ENCODE data around the gene GMDS.

GMDS gene

DNA sequence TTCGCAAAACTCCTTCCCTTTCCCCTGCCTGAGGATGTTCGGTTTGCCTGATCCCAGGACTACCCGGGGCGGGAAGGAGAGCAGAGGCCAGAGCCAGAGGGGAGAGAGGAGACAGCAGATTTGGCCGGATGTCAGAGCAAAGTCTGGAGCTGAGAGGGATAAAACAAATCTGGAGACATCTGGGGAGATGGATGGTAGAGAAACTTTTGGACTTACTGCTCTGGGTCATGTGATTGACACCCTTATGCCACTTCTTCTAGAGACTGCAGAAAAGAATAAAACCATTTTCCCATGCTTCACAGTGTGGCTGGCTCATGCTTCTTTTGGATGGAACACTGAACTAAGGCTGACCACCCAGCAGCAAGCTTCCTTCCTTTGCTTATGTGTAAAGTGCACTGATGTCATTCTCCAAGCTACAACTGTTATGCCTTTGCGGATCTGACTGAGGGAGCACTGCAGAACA is 461.0 kb downstream of the GMDS start:
- no peak for TF ChIP-seq EZH2phosphoT487 (IDR thresholded peaks at IDR 0.05; ENCODE audit: borderline replicate concordance)
- TF ChIP-seq, protein P1, sequence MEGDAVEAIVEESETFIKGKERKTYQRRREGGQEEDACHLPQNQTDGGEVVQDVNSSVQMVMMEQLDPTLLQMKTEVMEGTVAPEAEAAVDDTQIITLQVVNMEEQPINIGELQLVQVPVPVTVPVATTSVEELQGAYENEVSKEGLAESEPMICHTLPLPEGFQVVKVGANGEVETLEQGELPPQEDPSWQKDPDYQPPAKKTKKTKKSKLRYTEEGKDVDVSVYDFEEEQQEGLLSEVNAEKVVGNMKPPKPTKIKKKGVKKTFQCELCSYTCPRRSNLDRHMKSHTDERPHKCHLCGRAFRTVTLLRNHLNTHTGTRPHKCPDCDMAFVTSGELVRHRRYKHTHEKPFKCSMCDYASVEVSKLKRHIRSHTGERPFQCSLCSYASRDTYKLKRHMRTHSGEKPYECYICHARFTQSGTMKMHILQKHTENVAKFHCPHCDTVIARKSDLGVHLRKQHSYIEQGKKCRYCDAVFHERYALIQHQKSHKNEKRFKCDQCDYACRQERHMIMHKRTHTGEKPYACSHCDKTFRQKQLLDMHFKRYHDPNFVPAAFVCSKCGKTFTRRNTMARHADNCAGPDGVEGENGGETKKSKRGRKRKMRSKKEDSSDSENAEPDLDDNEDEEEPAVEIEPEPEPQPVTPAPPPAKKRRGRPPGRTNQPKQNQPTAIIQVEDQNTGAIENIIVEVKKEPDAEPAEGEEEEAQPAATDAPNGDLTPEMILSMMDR (conservative IDR thresholded peaks at IDR 0.05; ENCODE audit: low read length): no peak
- Histone ChIP-seq H3K79me2 (ENCODE audit: insufficient read depth, low read length) (no peaks in the 10 kb centered on the region), H3K9me3 (ENCODE audit: insufficient read depth, low read depth, low read length) (no peaks in the 10 kb centered on the region), H3K36me3 (ENCODE audit: insufficient read depth, low read length) (no peaks in the 10 kb centered on the region), H3F3A (ENCODE audit: low read depth) (no peaks in the 10 kb centered on the region), H3K9ac (ENCODE audit: low read depth, low read length, poor library complexity, severe bottlenecking) (no peak overlapping the region), H3K9me2 (replicated peaks; ENCODE audit: low read depth, low read length) (no peaks in the 10 kb centered on the region), H3K4me3 (ENCODE audit: low read length, poor library complexity, severe bottlenecking) (no peak overlapping the region), H3K4me1 (ENCODE audit: insufficient read depth, low read length, poor library complexity, severe bottlenecking) (peaks cover 38% of the 10 kb centered on the region), H3K27me3 (ENCODE audit: insufficient read depth, low read length, poor library complexity, severe bottlenecking) (no peaks in the 10 kb centered on the region), H4K20me1 (ENCODE audit: insufficient read depth, low read length, poor library complexity, severe bottlenecking) (no peaks in the 10 kb centered on the region), H3K4me2 (ENCODE audit: low read depth, low read length, poor library complexity, severe bottlenecking) (no peak overlapping the region), H2AFZ (ENCODE audit: low read length) (no peak overlapping the region)

DNA sequence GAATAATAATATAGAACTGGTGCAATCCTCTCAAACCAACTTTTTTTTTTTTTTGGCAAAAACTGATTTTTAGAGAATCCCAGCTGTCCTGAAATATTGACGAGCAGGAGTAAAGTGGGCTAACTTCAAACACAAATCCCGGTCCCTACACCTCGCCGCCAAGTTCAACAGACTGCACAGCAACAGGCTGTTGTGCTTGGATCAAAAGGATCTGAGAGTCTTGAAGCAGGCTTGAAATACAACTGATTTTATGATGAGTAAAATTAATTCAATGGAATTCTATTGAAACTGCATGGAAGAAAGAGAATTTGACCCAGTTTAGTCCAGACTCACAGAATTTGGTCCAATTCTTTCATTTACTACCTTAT is 463.6 kb downstream of the GMDS start:
- Histone ChIP-seq H3K36me3 (ENCODE audit: insufficient read depth, low read length) (no peaks in the 10 kb centered on the region), H2AFZ (ENCODE audit: low read length) (no peak overlapping the region), H3K9ac (ENCODE audit: low read depth, low read length, poor library complexity, severe bottlenecking) (no peak overlapping the region), H3K4me1 (ENCODE audit: insufficient read depth, low read length, poor library complexity, severe bottlenecking) (peaks cover 38% of the 10 kb centered on the region), H3K4me3 (ENCODE audit: low read length, poor library complexity, severe bottlenecking) (no peak overlapping the region), H3K27me3 (ENCODE audit: insufficient read depth, low read length, poor library complexity, severe bottlenecking) (no peaks in the 10 kb centered on the region), H4K20me1 (ENCODE audit: insufficient read depth, low read length, poor library complexity, severe bottlenecking) (no peaks in the 10 kb centered on the region), H3K9me3 (ENCODE audit: insufficient read depth, low read depth, low read length) (no peaks in the 10 kb centered on the region), H3K9me2 (replicated peaks; ENCODE audit: low read depth, low read length) (no peaks in the 10 kb centered on the region), H3K79me2 (ENCODE audit: insufficient read depth, low read length) (no peaks in the 10 kb centered on the region), H3F3A (ENCODE audit: low read depth) (no peaks in the 10 kb centered on the region), H3K4me2 (ENCODE audit: low read depth, low read length, poor library complexity, severe bottlenecking) (no peak overlapping the region)
- TF ChIP-seq, protein P1 (conservative IDR thresholded peaks at IDR 0.05; ENCODE audit: low read length): no peak
- TF ChIP-seq EZH2phosphoT487 (IDR thresholded peaks at IDR 0.05; ENCODE audit: borderline replicate concordance): no peak

DNA sequence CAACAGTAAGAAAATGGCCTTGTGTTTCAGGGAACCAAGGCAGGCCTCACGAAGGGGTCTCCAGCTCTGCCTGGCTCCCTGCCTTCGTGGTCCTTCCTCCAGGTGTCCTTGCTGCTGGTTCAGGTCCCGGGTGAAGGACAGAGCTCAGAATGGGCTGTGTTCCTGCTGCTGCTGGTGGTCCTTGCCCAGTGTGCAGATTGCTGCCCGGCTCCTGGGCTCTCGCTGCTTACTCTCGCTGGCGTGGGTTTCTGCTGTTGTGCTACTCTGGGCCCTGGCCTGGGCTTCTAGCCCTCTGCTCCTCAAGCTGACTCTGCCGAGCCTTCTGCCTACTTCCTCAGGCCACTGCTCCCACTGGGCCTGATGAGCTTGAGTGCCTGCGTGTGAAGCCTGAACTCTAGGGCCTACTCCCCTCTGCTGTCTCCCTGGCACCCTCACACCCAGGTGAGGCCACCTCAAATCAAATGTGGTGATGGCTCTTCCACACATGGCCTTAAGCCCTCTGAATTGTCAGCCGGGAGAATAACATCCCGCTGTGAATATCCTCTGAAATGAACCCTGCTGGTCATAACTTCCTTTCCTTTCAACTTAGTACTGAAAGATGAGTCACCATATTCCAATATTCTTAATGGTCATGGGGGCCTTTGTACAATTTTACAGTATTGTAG is 464.1 kb downstream of the GMDS start:
- peaks cover 32% of the 10 kb centered on the region for H3K4me1 ChIP-seq (ENCODE audit: insufficient read depth, low read length, poor library complexity, severe bottlenecking)
- no peak overlapping the region for H2AFZ ChIP-seq (ENCODE audit: low read length)
- TF ChIP-seq, protein P1 (conservative IDR thresholded peaks at IDR 0.05; ENCODE audit: low read length): no peak
- no peak for TF ChIP-seq EZH2phosphoT487 (IDR thresholded peaks at IDR 0.05; ENCODE audit: borderline replicate concordance)
- H4K20me1 ChIP-seq (ENCODE audit: insufficient read depth, low read length, poor library complexity, severe bottlenecking): no peaks in the 10 kb centered on the region
- peak overlapping the region; percentile 60 for H3K4me2 ChIP-seq (ENCODE audit: low read depth, low read length, poor library complexity, severe bottlenecking)
- H3K9ac ChIP-seq (ENCODE audit: low read depth, low read length, poor library complexity, severe bottlenecking): peak overlapping the region; percentile 40
- H3K36me3 ChIP-seq (ENCODE audit: insufficient read depth, low read length): no peaks in the 10 kb centered on the region
- H3K9me3 ChIP-seq (ENCODE audit: insufficient read depth, low read depth, low read length): no peaks in the 10 kb centered on the region
- no peak overlapping the region for H3K4me3 ChIP-seq (ENCODE audit: low read length, poor library complexity, severe bottlenecking)
- H3K27me3 ChIP-seq (ENCODE audit: insufficient read depth, low read length, poor library complexity, severe bottlenecking): no peaks in the 10 kb centered on the region
- H3F3A ChIP-seq (ENCODE audit: low read depth): no peaks in the 10 kb centered on the region
- H3K9me2 ChIP-seq (replicated peaks; ENCODE audit: low read depth, low read length): no peaks in the 10 kb centered on the region
- no peaks in the 10 kb centered on the region for H3K79me2 ChIP-seq (ENCODE audit: insufficient read depth, low read length)

Measured in Loucy (cell line).